ENCODE data around the gene BMPER. TPM values are rescaled to one million over a fixed set of nuclear protein-coding genes. Genes with fewer than 3 reads are reported as not detected.

BMPER gene
- polyA plus RNA-seq, 1 of the 3 experiments (the other 2 are of a cell fraction), result 20.0 TPM

DNA sequence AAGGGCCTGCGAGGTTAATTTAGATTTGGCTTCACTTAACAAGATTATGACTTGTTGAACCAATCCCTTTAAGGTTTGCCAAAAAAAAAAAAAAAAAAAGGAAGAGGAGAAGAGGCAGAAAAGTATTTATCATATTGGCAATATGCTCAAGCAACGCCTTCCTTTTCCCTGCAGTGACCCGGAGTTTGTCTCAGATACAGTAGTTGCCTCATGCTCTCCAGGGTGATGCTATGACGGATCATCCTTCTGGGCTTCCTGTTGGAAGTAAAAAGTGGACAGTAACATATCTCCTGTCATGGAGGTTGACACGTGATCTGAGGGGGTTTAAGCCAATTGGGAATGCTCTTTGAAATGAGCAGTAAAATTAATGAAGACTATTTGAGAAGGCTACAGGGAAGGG is 117.3 kb downstream of the BMPER start:
- TF ChIP-seq YY1 (IDR thresholded peaks at IDR 0.05; ENCODE audit: low read depth), result no peak
- no peak for TF ChIP-seq ELF1 (IDR thresholded peaks at IDR 0.05)
- TF ChIP-seq EP300 (IDR thresholded peaks at IDR 0.05; ENCODE audit: borderline replicate concordance in 1 of 2, low read depth in 1 of 2, low read length in 1 of 2), result no peak
- Histone ChIP-seq H3F3A (replicated peaks; ENCODE audit: insufficient read depth) (peaks cover 14% of the 10 kb centered on the region), H2AFZ (ENCODE audit: low read depth) (no peak overlapping the region), H3K79me2 (ENCODE audit: insufficient read depth) (no peaks in the 10 kb centered on the region), H3K27ac (ENCODE audit: low read depth in 2 of 2, low read length in 1 of 2) (no peak overlapping the region), H3K4me2 (no peak overlapping the region), H3K9me2 (no peaks in the 10 kb centered on the region), H3K9ac (no peak overlapping the region), H3K9me3 (no peaks in the 10 kb centered on the region), H3K27me3 (ENCODE audit: insufficient read depth) (no peaks in the 10 kb centered on the region), H3K4me3 (ENCODE audit: low read depth in 2 of 2, low read length in 1 of 2) (no peak overlapping the region), H4K20me1 (ENCODE audit: insufficient read depth) (no peaks in the 10 kb centered on the region), H3K4me1 (ENCODE audit: control insufficient read depth in 1 of 2, insufficient read depth in 2 of 2, low read depth in 1 of 2, low read length in 1 of 2) (0 out of 4 replicates have a peak, but pooled peaks cover 0 to 16% of the 10 kb centered on the region in 2 experiments), H3K36me3 (replicated peaks in 1 of 2; ENCODE audit: control insufficient read depth in 1 of 2, insufficient read depth in 2 of 2, low read length in 1 of 2) (no peaks in the 10 kb centered on the region)
- WGBS (ENCODE audit: low lambda C conversion rate), result 55% methylated on average over 5 of the region's 5 CpGs
- ChIA-PET POLR2A (no interaction called here), CTCF (interaction anchor here (2.3 kb wide), 1 partner anchor 10 kb away, joined by 6 read pairs; no protein-coding TSS in a partner anchor)
- no peak for DNase-seq

DNA sequence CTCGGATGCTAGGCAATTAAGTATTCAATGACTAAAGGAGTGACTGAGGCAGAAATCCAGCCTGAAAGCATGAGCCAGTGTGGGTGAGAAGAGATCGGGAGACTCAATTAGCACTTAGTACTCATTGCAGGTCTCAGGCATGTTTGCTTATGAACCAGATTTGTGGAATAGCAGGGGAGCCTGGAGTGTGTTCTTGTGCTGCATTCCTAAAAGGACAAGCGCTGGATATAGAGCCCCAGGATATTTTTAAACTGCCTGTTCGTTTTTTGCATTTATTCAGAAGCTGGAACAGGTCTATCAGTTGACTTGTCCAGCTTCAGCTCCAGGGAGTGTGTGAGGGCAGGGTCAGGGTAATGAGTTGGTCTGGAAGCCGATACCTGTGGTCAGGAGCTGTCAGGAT is 120.3 kb downstream of the BMPER start:
- H3K9ac ChIP-seq, result no peak overlapping the region
- CTCF ChIA-PET, result no interaction called here
- H2AFZ ChIP-seq (ENCODE audit: low read depth), result no peak overlapping the region
- POLR2A ChIA-PET, result no interaction called here
- peaks cover 8% of the 10 kb centered on the region for H3F3A ChIP-seq (replicated peaks; ENCODE audit: insufficient read depth)
- H3K4me1 ChIP-seq (ENCODE audit: control insufficient read depth in 1 of 2, insufficient read depth in 2 of 2, low read depth in 1 of 2, low read length in 1 of 2), result 0 out of 4 replicates have a peak, but pooled peaks cover 0 to 7% of the 10 kb centered on the region in 2 experiments
- no peak for DNase-seq
- no peaks in the 10 kb centered on the region for H3K79me2 ChIP-seq (ENCODE audit: insufficient read depth)
- H3K9me2 ChIP-seq, result no peaks in the 10 kb centered on the region
- no peaks in the 10 kb centered on the region for H3K36me3 ChIP-seq (replicated peaks in 1 of 2; ENCODE audit: control insufficient read depth in 1 of 2, insufficient read depth in 2 of 2, low read length in 1 of 2)
- no peak overlapping the region for H3K27ac ChIP-seq (ENCODE audit: low read depth in 2 of 2, low read length in 1 of 2)
- TF ChIP-seq NRF1 (IDR thresholded peaks at IDR 0.05; ENCODE audit: low read depth, low read length) (no peak), FOXJ3 (CRISPR knock-in tag; IDR thresholded peaks at IDR 0.05) (no peak), RAD21 (IDR thresholded peaks at IDR 0.05; ENCODE audit: low read length) (no peak), JUND (IDR thresholded peaks at IDR 0.05) (no peak), FOSL2 (IDR thresholded peaks at IDR 0.05; ENCODE audit: borderline replicate concordance, low read depth) (no peak), USF1 (IDR thresholded peaks at IDR 0.05; ENCODE audit: borderline replicate concordance, low read depth) (no peak), REST (IDR thresholded peaks at IDR 0.05; ENCODE audit: low read depth, low read length) (no peak), TEAD4 (IDR thresholded peaks at IDR 0.05; ENCODE audit: borderline replicate concordance, insufficient read depth) (no peak), TCF12 (IDR thresholded peaks at IDR 0.05) (no peak), ELF1 (IDR thresholded peaks at IDR 0.05) (no peak), RFX5 (IDR thresholded peaks at IDR 0.05; ENCODE audit: low read length) (no peak), PBX3 (IDR thresholded peaks at IDR 0.05) (no peak), EZH2phosphoT487 (IDR thresholded peaks at IDR 0.05; ENCODE audit: borderline replicate concordance, low read depth) (no peak), RXRA (IDR thresholded peaks at IDR 0.05; ENCODE audit: borderline replicate concordance, low read depth) (no peak), CTCF (IDR thresholded peaks at IDR 0.05) (no peak), FOXM1 (IDR thresholded peaks at IDR 0.05; ENCODE audit: low read depth) (no peak), GATA2 (CRISPR knock-in tag; IDR thresholded peaks at IDR 0.05) (no peak), RCOR1 (IDR thresholded peaks at IDR 0.05; ENCODE audit: low read length) (no peak), MXI1 (IDR thresholded peaks at IDR 0.05; ENCODE audit: low read depth, low read length) (no peak)
- TF ChIP-seq, protein P1, sequence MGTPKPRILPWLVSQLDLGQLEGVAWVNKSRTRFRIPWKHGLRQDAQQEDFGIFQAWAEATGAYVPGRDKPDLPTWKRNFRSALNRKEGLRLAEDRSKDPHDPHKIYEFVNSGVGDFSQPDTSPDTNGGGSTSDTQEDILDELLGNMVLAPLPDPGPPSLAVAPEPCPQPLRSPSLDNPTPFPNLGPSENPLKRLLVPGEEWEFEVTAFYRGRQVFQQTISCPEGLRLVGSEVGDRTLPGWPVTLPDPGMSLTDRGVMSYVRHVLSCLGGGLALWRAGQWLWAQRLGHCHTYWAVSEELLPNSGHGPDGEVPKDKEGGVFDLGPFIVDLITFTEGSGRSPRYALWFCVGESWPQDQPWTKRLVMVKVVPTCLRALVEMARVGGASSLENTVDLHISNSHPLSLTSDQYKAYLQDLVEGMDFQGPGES (IDR thresholded peaks at IDR 0.05; ENCODE audit: low read depth, low read length), result no peak
- H4K20me1 ChIP-seq (ENCODE audit: insufficient read depth), result no peaks in the 10 kb centered on the region
- no peaks in the 10 kb centered on the region for H3K9me3 ChIP-seq
- no peaks in the 10 kb centered on the region for H3K27me3 ChIP-seq (ENCODE audit: insufficient read depth)
- H3K4me2 ChIP-seq, result no peak overlapping the region
- 59% methylated on average over 5 of the region's 5 CpGs for WGBS (ENCODE audit: low lambda C conversion rate)
- no peak overlapping the region for H3K4me3 ChIP-seq (ENCODE audit: low read depth in 2 of 2, low read length in 1 of 2)
